ENCODE measurements around the gene SOD1. TPM values are rescaled to one million over a fixed set of nuclear protein-coding genes. Genes with fewer than 3 reads are reported as not detected.

Gene SOD1
- total RNA-seq, 4 donors from 2014 or later: 237 to 410 (median 328) TPM

- TF ChIP-seq CTCF (IDR thresholded peaks at IDR 0.05; ENCODE audit: low read depth): no peak
Measured at GRCh38 chr21:31687108-31687507, 27.6 kb downstream of the SOD1 start.

- TF ChIP-seq CTCF (IDR thresholded peaks at IDR 0.05; ENCODE audit: low read depth): no peak
Measured at GRCh38 chr21:31688603-31689368, 29.3 kb downstream of the SOD1 start.

GRCh38 chr21:31693222-31693621 lies 33.7 kb downstream of the SOD1 start:
- no peak for TF ChIP-seq CTCF (IDR thresholded peaks at IDR 0.05; ENCODE audit: low read depth)

GRCh38 chr21:31696424-31696823 lies 36.9 kb downstream of the SOD1 start:
- TF ChIP-seq CTCF (IDR thresholded peaks at IDR 0.05; ENCODE audit: low read depth): no peak

- TF ChIP-seq CTCF (IDR thresholded peaks at IDR 0.05; ENCODE audit: low read depth): no peak
Measured at GRCh38 chr21:31698461-31698860, 39.0 kb downstream of the SOD1 start.

GRCh38 chr21:31700040-31700439 lies 40.5 kb downstream of the SOD1 start:
- no peak for TF ChIP-seq CTCF (IDR thresholded peaks at IDR 0.05; ENCODE audit: low read depth)

GRCh38 chr21:31706562-31706961 lies 47.1 kb downstream of the SOD1 start:
- no peak for TF ChIP-seq CTCF (IDR thresholded peaks at IDR 0.05; ENCODE audit: low read depth)

Measured in subcutaneous adipose tissue (tissue), 4 donors.